Mucosa of stomach (tissue), 1 donor: ENCODE results near the gene NEDD1.

Source experiments
- H3K27me3 ChIP-seq: one replicate; pipeline ENCODE4 v1.7.0; 2013; ENCODE audit warnings: mild to moderate bottlenecking, low read length; ENCODE audit not compliant: control insufficient read depth, insufficient read depth
- H3K36me3 ChIP-seq: one replicate; pipeline ENCODE4 v1.7.0; 2013; ENCODE audit warnings: low read length; ENCODE audit not compliant: control insufficient read depth, insufficient read depth
- H3K4me1 ChIP-seq: one replicate; pipeline ENCODE4 v1.7.0; 2013; ENCODE audit warnings: mild to moderate bottlenecking, low read length; ENCODE audit not compliant: control insufficient read depth, insufficient read depth
- H3K4me3 ChIP-seq: one replicate; pipeline ENCODE4 v1.7.0; 2013; ENCODE audit warnings: low read length
- H3K9ac ChIP-seq: one replicate; pipeline ENCODE4 v1.7.0; 2013; ENCODE audit warnings: mild to moderate bottlenecking, low read length, moderate library complexity
- H3K9me3 ChIP-seq: one replicate; pipeline ENCODE4 v1.7.0; 2013; ENCODE audit warnings: mild to moderate bottlenecking, low read length, moderate library complexity; ENCODE audit not compliant: control insufficient read depth
- donor health status: Pancreatic carcinoma.

The NEDD1 gene, protein sequence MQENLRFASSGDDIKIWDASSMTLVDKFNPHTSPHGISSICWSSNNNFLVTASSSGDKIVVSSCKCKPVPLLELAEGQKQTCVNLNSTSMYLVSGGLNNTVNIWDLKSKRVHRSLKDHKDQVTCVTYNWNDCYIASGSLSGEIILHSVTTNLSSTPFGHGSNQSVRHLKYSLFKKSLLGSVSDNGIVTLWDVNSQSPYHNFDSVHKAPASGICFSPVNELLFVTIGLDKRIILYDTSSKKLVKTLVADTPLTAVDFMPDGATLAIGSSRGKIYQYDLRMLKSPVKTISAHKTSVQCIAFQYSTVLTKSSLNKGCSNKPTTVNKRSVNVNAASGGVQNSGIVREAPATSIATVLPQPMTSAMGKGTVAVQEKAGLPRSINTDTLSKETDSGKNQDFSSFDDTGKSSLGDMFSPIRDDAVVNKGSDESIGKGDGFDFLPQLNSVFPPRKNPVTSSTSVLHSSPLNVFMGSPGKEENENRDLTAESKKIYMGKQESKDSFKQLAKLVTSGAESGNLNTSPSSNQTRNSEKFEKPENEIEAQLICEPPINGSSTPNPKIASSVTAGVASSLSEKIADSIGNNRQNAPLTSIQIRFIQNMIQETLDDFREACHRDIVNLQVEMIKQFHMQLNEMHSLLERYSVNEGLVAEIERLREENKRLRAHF

DNA sequence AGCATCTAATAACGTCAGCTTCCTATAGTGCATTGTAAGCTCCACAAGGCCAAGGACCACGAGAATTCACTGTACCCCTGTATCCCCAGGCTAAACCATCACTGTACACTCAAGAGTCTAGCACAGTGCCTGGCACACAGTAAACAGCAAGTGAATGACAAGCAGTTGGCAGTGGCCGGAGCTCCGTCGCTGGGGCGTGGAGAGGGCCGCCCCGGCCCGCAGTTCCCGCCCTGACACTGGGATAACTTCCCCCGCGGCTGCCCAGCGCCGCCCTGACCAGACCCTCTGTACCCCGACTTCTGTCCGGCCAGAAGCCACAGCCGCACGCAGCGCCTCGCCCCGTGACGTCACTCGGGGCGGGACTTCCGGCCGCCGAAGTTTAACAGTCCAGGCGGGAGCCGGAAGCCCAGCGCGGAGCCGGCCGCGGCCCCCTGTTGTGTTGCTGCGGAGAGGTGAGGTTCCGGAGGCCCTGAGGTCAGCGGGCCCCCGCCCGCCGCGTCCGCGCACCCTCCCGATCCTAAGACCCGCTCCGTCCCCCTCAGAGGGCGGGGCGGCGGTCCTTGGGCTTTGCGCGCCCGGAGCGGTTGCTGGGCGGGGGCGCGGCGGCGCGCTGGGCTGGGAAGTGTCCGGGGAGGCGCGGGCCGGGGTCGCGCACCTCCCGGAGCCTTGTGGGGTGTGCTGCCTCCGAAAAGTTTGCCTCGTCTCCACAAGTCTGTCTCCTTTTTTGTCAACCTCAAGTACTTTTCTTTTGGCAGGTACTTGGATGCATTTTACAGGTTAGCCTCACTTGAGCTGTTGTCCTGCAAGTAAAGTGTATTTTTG lies at the start of gene NEDD1:
Gene NEDD1, plus strand, starts transcription at position 409 of the 822 bp plus-strand sequence. CDS start 2,503 bp downstream, outside the sequence.
- Histone ChIP-seq H3K4me1 (peaks cover 8% of the 10 kb centered on the region), H3K36me3 (no peaks in the 10 kb centered on the region), H3K9ac (peak within 1 kb of the TSS; percentile 92), H3K4me3 (peak within 1 kb of the TSS; percentile 100), H3K27me3 (no peaks in the 10 kb centered on the region), H3K9me3 (no peaks in the 10 kb centered on the region)

DNA sequence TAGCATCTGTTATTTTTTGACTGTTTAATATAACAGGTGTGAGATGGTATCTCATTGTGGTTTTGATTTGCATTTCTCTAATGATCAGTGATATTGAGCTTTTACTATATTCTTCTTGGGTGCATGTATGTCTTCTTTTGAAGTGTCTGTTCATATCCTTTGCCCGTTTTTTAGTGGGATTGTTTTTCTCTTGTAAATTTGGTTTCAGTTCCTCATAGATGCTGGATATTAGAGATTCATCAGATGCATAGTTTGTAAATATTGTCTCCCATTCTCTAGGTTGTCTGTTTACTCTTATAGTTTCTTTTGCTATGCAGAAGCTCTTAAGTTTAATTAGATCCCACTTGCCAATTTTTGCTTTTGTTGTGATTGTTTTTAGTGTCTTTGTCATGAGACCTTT lies 48.9 kb upstream of the NEDD1 start:
- Histone ChIP-seq H3K4me3 (no peak overlapping the region), H3K36me3 (no peaks in the 10 kb centered on the region), H3K9ac (no peak overlapping the region), H3K4me1 (no peaks in the 10 kb centered on the region), H3K9me3 (no peaks in the 10 kb centered on the region), H3K27me3 (peaks cover 3% of the 10 kb centered on the region)

DNA sequence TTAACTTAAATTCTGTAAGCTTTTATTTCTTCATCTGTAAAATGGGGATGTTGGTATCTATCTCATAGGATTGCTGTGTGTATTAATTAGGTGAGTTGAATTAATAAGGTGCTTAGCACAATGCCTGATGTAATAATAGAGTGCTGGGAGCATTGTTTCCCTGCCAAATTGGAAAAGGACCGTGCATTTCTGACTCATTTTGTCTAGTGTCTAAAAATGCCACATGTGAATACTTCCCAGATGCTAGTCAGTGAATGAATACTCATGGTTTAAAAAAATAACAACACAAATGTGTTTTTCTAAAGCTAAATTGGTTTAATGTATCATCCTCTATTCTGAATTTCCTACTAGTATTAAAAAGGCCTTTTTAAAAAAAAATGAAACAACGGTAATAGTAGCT lies 45.4 kb upstream of the NEDD1 start:
- Histone ChIP-seq H3K4me3 (no peak overlapping the region), H3K4me1 (no peaks in the 10 kb centered on the region), H3K36me3 (no peaks in the 10 kb centered on the region), H3K9me3 (no peaks in the 10 kb centered on the region), H3K9ac (no peak overlapping the region), H3K27me3 (peaks cover 3% of the 10 kb centered on the region)

DNA sequence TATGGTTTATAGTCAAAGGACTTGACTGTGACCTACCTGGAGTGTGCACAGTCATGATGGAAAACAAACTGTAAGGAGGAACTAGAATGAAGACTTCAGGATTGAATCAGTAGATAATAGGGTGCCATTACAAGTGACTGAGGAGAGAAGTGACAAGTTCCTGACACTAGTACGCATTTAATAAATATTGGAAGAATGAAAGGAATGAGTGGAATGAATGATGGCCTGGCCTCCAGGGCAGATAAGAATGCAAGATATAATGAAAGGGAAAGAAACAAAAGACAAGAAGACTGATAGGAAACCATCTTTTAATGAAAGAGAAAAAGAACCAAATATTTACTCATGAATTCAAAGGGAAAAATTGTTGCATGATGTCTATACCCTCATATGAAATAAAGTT lies 44.7 kb upstream of the NEDD1 start:
- Histone ChIP-seq H3K9me3 (no peaks in the 10 kb centered on the region), H3K9ac (no peak overlapping the region), H3K4me3 (no peak overlapping the region), H3K36me3 (no peaks in the 10 kb centered on the region), H3K27me3 (peaks cover 3% of the 10 kb centered on the region), H3K4me1 (no peaks in the 10 kb centered on the region)

DNA sequence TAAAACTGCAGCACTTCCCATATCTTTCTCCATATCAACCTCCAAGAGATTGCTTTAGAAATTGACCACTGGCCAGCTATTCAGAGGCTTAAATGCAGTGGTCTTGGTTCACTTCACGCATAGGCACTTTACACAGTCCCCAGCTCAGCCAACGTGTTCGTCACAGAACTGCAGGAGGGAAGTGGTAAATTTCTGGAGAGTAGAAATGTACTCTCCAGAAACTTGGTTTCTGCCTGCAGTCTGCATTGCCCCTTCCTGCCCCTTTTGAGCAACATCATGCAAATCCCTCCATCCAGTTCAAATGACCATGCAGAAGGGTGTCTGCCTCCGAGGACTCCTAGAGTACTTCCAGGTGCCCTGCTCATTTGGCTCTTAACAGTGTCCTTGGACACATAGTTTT lies 42.7 kb upstream of the NEDD1 start:
- H3K9ac ChIP-seq, result no peak overlapping the region
- H3K4me3 ChIP-seq, result no peak overlapping the region
- peaks cover 3% of the 10 kb centered on the region for H3K27me3 ChIP-seq
- no peaks in the 10 kb centered on the region for H3K4me1 ChIP-seq
- H3K9me3 ChIP-seq, result no peaks in the 10 kb centered on the region
- no peaks in the 10 kb centered on the region for H3K36me3 ChIP-seq

DNA sequence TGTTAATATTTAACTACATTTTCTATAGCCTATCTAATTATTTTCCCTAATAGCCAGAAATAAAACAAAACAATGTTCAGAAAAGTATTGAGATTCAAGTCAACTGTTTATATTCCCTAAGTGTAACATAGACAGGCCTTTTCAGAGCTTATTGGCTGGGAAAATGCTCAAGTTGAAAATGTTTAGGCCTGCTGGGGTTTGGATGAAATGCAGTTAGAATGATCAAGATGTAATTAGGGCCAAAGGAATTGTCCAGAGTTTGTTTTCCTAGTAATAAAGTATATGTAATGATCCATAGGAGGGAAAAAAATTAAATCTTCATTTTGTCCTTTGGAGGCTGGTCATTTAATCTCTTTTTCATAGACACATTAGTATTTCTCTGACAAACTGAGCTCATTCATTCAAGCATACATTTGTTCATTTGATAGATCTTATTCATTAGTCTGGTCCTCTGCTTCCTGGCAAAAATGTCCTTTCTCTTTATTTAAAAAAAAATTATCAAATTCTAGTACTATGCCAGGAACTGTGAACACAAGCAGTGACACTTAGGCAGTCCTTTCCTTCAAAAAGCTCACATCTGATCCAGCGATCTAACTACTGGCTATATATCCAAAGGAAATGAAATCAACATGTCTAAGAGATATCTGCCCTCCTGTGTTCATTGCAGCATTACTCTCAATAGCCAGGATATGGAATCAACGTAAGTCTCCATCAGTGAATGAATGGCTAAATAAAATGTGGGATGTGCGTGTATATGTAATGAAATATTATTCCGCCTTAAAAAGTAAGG lies 40.1 kb upstream of the NEDD1 start:
- H3K36me3 ChIP-seq, result no peaks in the 10 kb centered on the region
- H3K4me1 ChIP-seq, result no peaks in the 10 kb centered on the region
- no peaks in the 10 kb centered on the region for H3K27me3 ChIP-seq
- no peak overlapping the region for H3K9ac ChIP-seq
- H3K4me3 ChIP-seq, result no peak overlapping the region
- no peaks in the 10 kb centered on the region for H3K9me3 ChIP-seq

DNA sequence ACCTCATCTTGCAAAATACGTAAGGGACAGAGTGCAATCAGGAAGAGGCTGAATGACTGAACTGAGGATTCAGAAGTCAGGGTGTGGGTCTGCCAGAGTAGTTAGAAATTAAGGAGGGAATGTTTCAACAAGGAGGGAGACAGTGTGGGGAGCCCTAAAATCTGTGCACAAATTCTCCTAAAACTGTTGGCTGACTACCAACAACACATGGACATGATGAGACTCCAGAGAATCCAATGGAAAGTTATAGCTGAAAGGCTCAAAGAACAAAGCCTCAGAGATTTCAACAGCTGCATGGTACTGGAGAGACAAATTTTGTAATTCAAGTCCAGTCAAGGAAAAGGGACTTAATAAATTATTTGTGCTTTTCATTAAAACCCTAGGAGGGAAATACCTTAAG lies 36.1 kb upstream of the NEDD1 start:
- no peaks in the 10 kb centered on the region for H3K36me3 ChIP-seq
- no peak overlapping the region for H3K4me3 ChIP-seq
- H3K9ac ChIP-seq, result no peak overlapping the region
- no peaks in the 10 kb centered on the region for H3K4me1 ChIP-seq
- no peaks in the 10 kb centered on the region for H3K27me3 ChIP-seq
- H3K9me3 ChIP-seq, result no peaks in the 10 kb centered on the region

DNA sequence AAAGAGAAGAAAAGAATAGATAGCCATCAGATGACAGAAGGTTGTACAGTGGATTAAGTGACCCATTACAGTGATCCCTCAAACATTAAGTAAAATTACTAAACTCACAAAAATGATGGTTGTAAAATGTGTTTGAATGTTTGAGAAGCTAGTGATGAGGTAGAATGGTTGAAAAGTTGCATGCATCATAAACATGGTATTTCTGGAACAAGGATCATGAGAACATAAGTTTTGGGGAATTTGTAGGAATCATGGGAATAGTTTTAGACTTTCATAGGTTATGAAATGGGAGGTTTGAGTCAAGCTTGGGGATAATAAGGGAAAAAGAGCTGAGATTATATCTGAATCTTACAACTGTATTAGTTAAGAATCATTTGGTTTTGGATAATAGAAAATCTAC lies 34.1 kb upstream of the NEDD1 start:
- Histone ChIP-seq H3K9me3 (no peaks in the 10 kb centered on the region), H3K36me3 (no peaks in the 10 kb centered on the region), H3K4me3 (no peak overlapping the region), H3K9ac (no peak overlapping the region), H3K27me3 (no peaks in the 10 kb centered on the region), H3K4me1 (no peaks in the 10 kb centered on the region)

DNA sequence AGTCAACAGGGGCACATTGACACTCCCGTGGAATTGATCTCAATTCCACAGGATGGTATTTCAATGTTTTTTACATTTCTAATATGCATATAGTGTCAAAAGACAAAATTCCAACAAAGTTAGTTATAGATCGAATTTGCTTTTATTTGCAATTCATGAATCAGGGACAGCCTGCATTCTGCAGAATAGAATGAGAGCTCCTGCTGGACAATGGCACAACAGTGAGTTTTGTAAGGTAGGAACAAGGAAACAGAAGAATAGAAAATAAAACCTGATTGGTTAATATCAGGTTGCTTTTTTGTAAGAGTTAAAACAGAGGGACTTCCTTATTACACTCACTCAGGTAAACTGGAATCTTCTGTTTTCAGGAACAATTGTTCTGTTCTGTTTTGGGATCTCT lies 32.8 kb upstream of the NEDD1 start:
- H3K4me1 ChIP-seq, result no peaks in the 10 kb centered on the region
- H3K36me3 ChIP-seq, result no peaks in the 10 kb centered on the region
- H3K27me3 ChIP-seq, result no peaks in the 10 kb centered on the region
- no peak overlapping the region for H3K9ac ChIP-seq
- H3K4me3 ChIP-seq, result no peak overlapping the region
- H3K9me3 ChIP-seq, result no peaks in the 10 kb centered on the region

DNA sequence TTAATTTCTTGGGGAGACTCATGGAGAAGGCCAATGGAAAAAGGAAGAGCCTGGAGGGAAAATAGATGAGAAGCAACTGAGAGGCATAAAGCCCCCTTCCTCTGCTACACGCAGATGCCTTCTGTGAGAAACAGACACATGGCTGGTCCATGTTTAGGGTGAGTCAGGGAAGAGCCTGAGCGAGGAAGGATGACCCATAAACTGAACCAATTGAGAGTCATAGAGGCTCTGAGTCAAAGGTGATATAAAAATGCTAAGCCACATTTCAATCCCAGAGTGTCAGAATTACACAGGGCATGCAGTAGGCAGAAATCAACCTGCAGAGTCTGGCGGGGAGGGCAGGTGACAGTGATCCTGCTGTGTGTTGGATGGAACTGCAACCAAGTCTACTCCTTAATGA lies 30.1 kb upstream of the NEDD1 start:
- Histone ChIP-seq H3K4me1 (no peaks in the 10 kb centered on the region), H3K9ac (no peak overlapping the region), H3K36me3 (no peaks in the 10 kb centered on the region), H3K9me3 (no peaks in the 10 kb centered on the region), H3K4me3 (no peak overlapping the region), H3K27me3 (no peaks in the 10 kb centered on the region)

DNA sequence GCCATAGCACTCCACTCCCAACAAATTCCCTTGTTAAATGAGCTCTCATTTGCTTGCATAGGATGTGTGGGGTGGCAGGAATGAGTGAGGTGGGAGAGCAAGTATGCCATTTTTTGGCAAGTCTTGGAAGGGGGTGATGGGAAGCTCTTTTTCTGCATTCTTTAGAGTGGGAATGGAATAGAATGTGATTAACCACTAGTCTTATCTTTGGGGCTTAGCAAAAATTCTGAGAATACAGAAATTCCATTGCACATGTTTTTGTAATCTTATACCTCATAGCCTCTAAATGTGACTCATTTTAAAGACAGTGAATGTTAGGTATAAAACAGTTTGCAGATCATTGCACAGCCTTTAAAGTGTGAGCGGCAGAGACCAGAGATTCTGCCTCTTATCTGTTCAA lies 28.4 kb upstream of the NEDD1 start:
- no peaks in the 10 kb centered on the region for H3K9me3 ChIP-seq
- H3K36me3 ChIP-seq, result no peaks in the 10 kb centered on the region
- H3K4me1 ChIP-seq, result no peaks in the 10 kb centered on the region
- H3K4me3 ChIP-seq, result no peak overlapping the region
- no peaks in the 10 kb centered on the region for H3K27me3 ChIP-seq
- H3K9ac ChIP-seq, result no peak overlapping the region
